SU-DHL-6 (cell line): ENCODE results near the gene KRTAP10-5.

Source experiments
- EZH2phosphoT487 ChIP-seq: fragments of 200-600 bp; sonication (generic), shearing (Covaris generic); conservative IDR thresholded peaks from 2 replicates; pipeline ENCODE4 v1.6.1; 2018; ENCODE audit warnings: mild to moderate bottlenecking, antibody characterized with exemption, low read length, moderate library complexity, mixed read lengths
- TF ChIP-seq, protein P1 (sequence below): fragments of 200-600 bp; sonication (generic); IDR thresholded peaks from one replicate; pipeline ENCODE4 v1.5.1; 2017; ENCODE audit warnings: antibody characterized with exemption, mild to moderate bottlenecking, low read length, moderate library complexity; ENCODE audit not compliant: insufficient read depth, poor library complexity, severe bottlenecking

DNA sequence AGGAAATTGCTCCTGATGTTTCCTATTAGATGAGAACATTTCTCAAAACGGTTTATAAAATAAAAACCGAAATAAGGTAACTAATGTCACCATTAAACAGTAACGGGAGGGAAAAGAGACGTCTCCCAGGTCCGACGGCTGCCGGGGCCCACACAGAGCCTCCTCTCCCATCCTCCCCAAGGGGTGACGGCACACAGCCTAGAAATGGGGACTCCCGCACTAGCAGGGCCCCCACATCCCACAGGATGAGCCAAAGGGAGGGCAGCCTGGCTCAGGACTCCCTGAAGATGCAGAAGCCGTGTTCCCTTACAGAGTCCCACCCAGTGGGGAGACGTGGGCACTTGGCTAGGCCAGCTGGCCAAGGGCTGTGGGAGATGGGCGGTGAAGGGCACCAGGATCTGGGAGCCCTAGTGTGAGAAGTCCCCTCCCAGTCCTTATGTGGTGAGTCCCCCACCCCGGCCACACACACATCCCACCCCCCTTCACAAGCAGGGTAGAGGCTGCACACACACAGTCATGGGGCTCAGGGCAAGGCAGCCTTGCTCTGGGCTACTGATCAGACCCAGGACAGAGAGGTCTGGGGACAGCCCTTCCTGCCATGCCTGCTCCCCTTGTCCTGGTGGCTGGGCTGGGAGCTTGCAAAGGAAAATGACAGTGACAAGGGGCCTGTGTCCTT is 25.1 kb downstream of the KRTAP10-5 start:
- TF ChIP-seq, protein P1, sequence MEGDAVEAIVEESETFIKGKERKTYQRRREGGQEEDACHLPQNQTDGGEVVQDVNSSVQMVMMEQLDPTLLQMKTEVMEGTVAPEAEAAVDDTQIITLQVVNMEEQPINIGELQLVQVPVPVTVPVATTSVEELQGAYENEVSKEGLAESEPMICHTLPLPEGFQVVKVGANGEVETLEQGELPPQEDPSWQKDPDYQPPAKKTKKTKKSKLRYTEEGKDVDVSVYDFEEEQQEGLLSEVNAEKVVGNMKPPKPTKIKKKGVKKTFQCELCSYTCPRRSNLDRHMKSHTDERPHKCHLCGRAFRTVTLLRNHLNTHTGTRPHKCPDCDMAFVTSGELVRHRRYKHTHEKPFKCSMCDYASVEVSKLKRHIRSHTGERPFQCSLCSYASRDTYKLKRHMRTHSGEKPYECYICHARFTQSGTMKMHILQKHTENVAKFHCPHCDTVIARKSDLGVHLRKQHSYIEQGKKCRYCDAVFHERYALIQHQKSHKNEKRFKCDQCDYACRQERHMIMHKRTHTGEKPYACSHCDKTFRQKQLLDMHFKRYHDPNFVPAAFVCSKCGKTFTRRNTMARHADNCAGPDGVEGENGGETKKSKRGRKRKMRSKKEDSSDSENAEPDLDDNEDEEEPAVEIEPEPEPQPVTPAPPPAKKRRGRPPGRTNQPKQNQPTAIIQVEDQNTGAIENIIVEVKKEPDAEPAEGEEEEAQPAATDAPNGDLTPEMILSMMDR = no peak
- TF ChIP-seq EZH2phosphoT487 = no peak
